ENCODE measurements around the gene CFAP126. TPM values are rescaled to one million over a fixed set of nuclear protein-coding genes. Genes with fewer than 3 reads are reported as not detected.

Gene CFAP126
- total RNA-seq, 1 donor from 2014 or later: not detected

GRCh38 chr1:161382214-161383019, 14.7 kb upstream of the CFAP126 start:
- Mint-ChIP-seq H3K4me3 (ENCODE audit: unreplicated experiment) (no peak overlapping the region), H3K27ac (ENCODE audit: unreplicated experiment) (peak overlapping the region; percentile 20), H3K36me3 (ENCODE audit: low read depth, unreplicated experiment) (no peaks in the 10 kb centered on the region), H3K4me1 (ENCODE audit: low read depth, unreplicated experiment) (peaks cover 5% of the 10 kb centered on the region), H3K9me3 (ENCODE audit: unreplicated experiment) (no peaks in the 10 kb centered on the region), H3K27me3 (ENCODE audit: low read depth, unreplicated experiment) (no peaks in the 10 kb centered on the region)
- peak overlapping the region; percentile 70 for H3K4me2 ChIP-seq (ENCODE audit: low read length)
- peak; percentile 86 for FAIRE-seq
- peak overlapping the region; percentile 23 for H3K4me3 ChIP-seq (ENCODE audit: insufficient read depth, low read depth, low read length)
- H3K9ac ChIP-seq (ENCODE audit: low read length): peak overlapping the region; percentile 56
- no peaks in the 10 kb centered on the region for H3K9me3 ChIP-seq (ENCODE audit: insufficient read depth, low read depth, low read length)
- DNase-seq (ENCODE audit: low read depth): peak; percentile 77
- no peaks in the 10 kb centered on the region for H3K79me2 ChIP-seq (ENCODE audit: insufficient read depth, low read length)
- peaks cover 9% of the 10 kb centered on the region for H3K4me1 ChIP-seq (ENCODE audit: insufficient read depth, low read length)
- no peaks in the 10 kb centered on the region for H3K27me3 ChIP-seq (ENCODE audit: insufficient read depth, low read length)
- peak overlapping the region; percentile 72 for H3K27ac ChIP-seq (ENCODE audit: low read depth, low read length)
- no peaks in the 10 kb centered on the region for H4K20me1 ChIP-seq (ENCODE audit: insufficient read depth, low read length)
- no peaks in the 10 kb centered on the region for H3K36me3 ChIP-seq (ENCODE audit: insufficient read depth, low read length)
- peak overlapping the region; percentile 82 for H2AFZ ChIP-seq (ENCODE audit: low read depth, low read length)
- TF ChIP-seq, protein P1, sequence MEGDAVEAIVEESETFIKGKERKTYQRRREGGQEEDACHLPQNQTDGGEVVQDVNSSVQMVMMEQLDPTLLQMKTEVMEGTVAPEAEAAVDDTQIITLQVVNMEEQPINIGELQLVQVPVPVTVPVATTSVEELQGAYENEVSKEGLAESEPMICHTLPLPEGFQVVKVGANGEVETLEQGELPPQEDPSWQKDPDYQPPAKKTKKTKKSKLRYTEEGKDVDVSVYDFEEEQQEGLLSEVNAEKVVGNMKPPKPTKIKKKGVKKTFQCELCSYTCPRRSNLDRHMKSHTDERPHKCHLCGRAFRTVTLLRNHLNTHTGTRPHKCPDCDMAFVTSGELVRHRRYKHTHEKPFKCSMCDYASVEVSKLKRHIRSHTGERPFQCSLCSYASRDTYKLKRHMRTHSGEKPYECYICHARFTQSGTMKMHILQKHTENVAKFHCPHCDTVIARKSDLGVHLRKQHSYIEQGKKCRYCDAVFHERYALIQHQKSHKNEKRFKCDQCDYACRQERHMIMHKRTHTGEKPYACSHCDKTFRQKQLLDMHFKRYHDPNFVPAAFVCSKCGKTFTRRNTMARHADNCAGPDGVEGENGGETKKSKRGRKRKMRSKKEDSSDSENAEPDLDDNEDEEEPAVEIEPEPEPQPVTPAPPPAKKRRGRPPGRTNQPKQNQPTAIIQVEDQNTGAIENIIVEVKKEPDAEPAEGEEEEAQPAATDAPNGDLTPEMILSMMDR (IDR thresholded peaks at IDR 0.05; ENCODE audit: insufficient read depth, low read depth, low read length): peak; percentile 63
- TF ChIP-seq EZH2 (IDR thresholded peaks at IDR 0.05; ENCODE audit: insufficient read depth, low read length): no peak

DNA sequence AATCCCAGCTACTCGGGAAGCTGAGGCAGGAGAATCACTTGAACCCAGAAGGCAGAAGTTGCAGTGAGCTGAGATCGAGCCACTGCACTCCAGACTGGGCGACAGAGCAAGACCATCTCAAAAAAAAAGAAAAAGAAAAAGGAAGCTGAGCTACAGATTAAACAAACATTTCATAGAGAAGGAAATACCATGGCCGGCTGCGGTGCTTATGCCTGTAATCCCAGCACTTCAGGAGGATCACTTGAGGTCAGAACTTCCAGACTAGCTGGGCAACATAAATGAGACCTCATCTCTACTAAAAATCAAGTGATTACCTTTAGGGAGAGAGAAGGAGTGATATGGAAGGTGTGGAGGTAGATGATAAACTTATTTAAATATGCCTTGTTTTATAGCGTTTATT, 14.0 kb upstream of the CFAP126 start:
- Histone ChIP-seq H3K9me3 (ENCODE audit: insufficient read depth, low read depth, low read length) (no peaks in the 10 kb centered on the region), H3K9ac (ENCODE audit: low read length) (peak overlapping the region; percentile 52), H3K4me2 (ENCODE audit: low read length) (no peak overlapping the region), H2AFZ (ENCODE audit: low read depth, low read length) (peak overlapping the region; percentile 61), H3K27me3 (ENCODE audit: insufficient read depth, low read length) (no peaks in the 10 kb centered on the region), H3K4me1 (ENCODE audit: insufficient read depth, low read length) (peaks cover 9% of the 10 kb centered on the region), H3K36me3 (ENCODE audit: insufficient read depth, low read length) (no peaks in the 10 kb centered on the region), H4K20me1 (ENCODE audit: insufficient read depth, low read length) (no peaks in the 10 kb centered on the region), H3K27ac (ENCODE audit: low read depth, low read length) (no peak overlapping the region), H3K4me3 (ENCODE audit: insufficient read depth, low read depth, low read length) (no peak overlapping the region), H3K79me2 (ENCODE audit: insufficient read depth, low read length) (no peaks in the 10 kb centered on the region)
- Mint-ChIP-seq H3K27me3 (ENCODE audit: low read depth, unreplicated experiment) (no peaks in the 10 kb centered on the region), H3K36me3 (ENCODE audit: low read depth, unreplicated experiment) (no peaks in the 10 kb centered on the region), H3K4me1 (ENCODE audit: low read depth, unreplicated experiment) (peaks cover 7% of the 10 kb centered on the region), H3K27ac (ENCODE audit: unreplicated experiment) (no peak overlapping the region), H3K9me3 (ENCODE audit: unreplicated experiment) (no peaks in the 10 kb centered on the region), H3K4me3 (ENCODE audit: unreplicated experiment) (no peak overlapping the region)
- FAIRE-seq: no peak
- TF ChIP-seq, protein P1 (IDR thresholded peaks at IDR 0.05; ENCODE audit: insufficient read depth, low read depth, low read length): no peak
- no peak for TF ChIP-seq EZH2 (IDR thresholded peaks at IDR 0.05; ENCODE audit: insufficient read depth, low read length)
- no peak for DNase-seq (ENCODE audit: low read depth)

- Histone ChIP-seq H3K36me3 (ENCODE audit: insufficient read depth, low read length) (no peaks in the 10 kb centered on the region), H3K27ac (ENCODE audit: low read depth, low read length) (no peak overlapping the region), H3K79me2 (ENCODE audit: insufficient read depth, low read length) (no peaks in the 10 kb centered on the region), H3K4me2 (ENCODE audit: low read length) (no peak overlapping the region), H3K4me3 (ENCODE audit: insufficient read depth, low read depth, low read length) (no peak overlapping the region), H3K4me1 (ENCODE audit: insufficient read depth, low read length) (peaks cover 9% of the 10 kb centered on the region), H3K27me3 (ENCODE audit: insufficient read depth, low read length) (no peaks in the 10 kb centered on the region), H3K9me3 (ENCODE audit: insufficient read depth, low read depth, low read length) (no peaks in the 10 kb centered on the region), H2AFZ (ENCODE audit: low read depth, low read length) (no peak overlapping the region), H3K9ac (ENCODE audit: low read length) (no peak overlapping the region), H4K20me1 (ENCODE audit: insufficient read depth, low read length) (no peaks in the 10 kb centered on the region)
- H3K4me3 Mint-ChIP-seq (ENCODE audit: unreplicated experiment): no peak overlapping the region
- H3K27ac Mint-ChIP-seq (ENCODE audit: unreplicated experiment): peak overlapping the region; percentile 41
- no peaks in the 10 kb centered on the region for H3K36me3 Mint-ChIP-seq (ENCODE audit: low read depth, unreplicated experiment)
- DNase-seq (ENCODE audit: low read depth) (no peak), FAIRE-seq (no peak)
- no peaks in the 10 kb centered on the region for H3K9me3 Mint-ChIP-seq (ENCODE audit: unreplicated experiment)
- no peaks in the 10 kb centered on the region for H3K27me3 Mint-ChIP-seq (ENCODE audit: low read depth, unreplicated experiment)
- H3K4me1 Mint-ChIP-seq (ENCODE audit: low read depth, unreplicated experiment): peaks cover 7% of the 10 kb centered on the region
- no peak for TF ChIP-seq EZH2 (IDR thresholded peaks at IDR 0.05; ENCODE audit: insufficient read depth, low read length)
- TF ChIP-seq, protein P1 (IDR thresholded peaks at IDR 0.05; ENCODE audit: insufficient read depth, low read depth, low read length): no peak
Measured at GRCh38 chr1:161379071-161379470, 11.4 kb upstream of the CFAP126 start.

Data from astrocyte (in vitro differentiated cells and primary cell).